Dermis microvascular lymphatic vessel endothelial cell (primary cell): ENCODE measurements around the gene MIPEP. TPM values are rescaled to one million over a fixed set of nuclear protein-coding genes. Genes with fewer than 3 reads are reported as not detected.
A peak's percentile ranks its signal among the peaks of the same experiment; 100 is the strongest.
"Not testable (repeated sequence)": the region's sequence is repeated elsewhere in the genome, so short reads cannot be mapped to it uniquely, and the experiment has no call there.

Source experiments
- DNase-seq, 2 donors: peaks; one replicate each; pipeline versions ENCODE4 v3.0.0 to v3.0.0-alpha.2; 2010; ENCODE audit warnings: low read depth in 2 of 2
- total RNA-seq: library from RNA; depleted of rRNA; stranded (reverse); fragments of >200 nt; gene quantifications from 2 replicates; pipeline ENCODE4 v1.2.1, GENCODE V29; 2014

MIPEP gene
- total RNA-seq, 1 donor from 2014 or later = 13.7 TPM

- DNase-seq = no peak
These were observed 711 bp upstream of the MIPEP start for GRCh38 chr13:23889615-23890607.

GRCh38 chr13:23884361-23884760 lies 4.8 kb downstream of the MIPEP start:
- not testable (repeated sequence) for DNase-seq

GRCh38 chr13:23883255-23883654 lies 5.9 kb downstream of the MIPEP start:
- DNase-seq = no peak

- not testable (repeated sequence) for DNase-seq
These were observed 7.8 kb downstream of the MIPEP start for GRCh38 chr13:23881402-23881800.

GRCh38 chr13:23880493-23881401 lies 8.5 kb downstream of the MIPEP start:
- DNase-seq = not testable (repeated sequence)

- DNase-seq = no peak
These were observed 11.9 kb downstream of the MIPEP start for GRCh38 chr13:23877286-23877685.

GRCh38 chr13:23876265-23876664 lies 12.9 kb downstream of the MIPEP start:
- DNase-seq = peak in 1 of 2 donors; percentile 17

GRCh38 chr13:23871616-23872220 lies 17.5 kb downstream of the MIPEP start:
- peak in 1 of 2 donors; percentile 48 for DNase-seq

- DNase-seq = no peak
These were observed 18.7 kb downstream of the MIPEP start for GRCh38 chr13:23870356-23871140.

- peak in 1 of 2 donors; percentile 16 for DNase-seq
These were observed 20.7 kb downstream of the MIPEP start for GRCh38 chr13:23868521-23868920.

GRCh38 chr13:23867027-23867491 lies 22.1 kb downstream of the MIPEP start:
- DNase-seq = peak in 1 of 2 donors; percentile 54

GRCh38 chr13:23866420-23867026 lies 22.7 kb downstream of the MIPEP start:
- DNase-seq = no peak

GRCh38 chr13:23865906-23866305 lies 23.3 kb downstream of the MIPEP start:
- no peak for DNase-seq

- no peak for DNase-seq
These were observed 24.2 kb downstream of the MIPEP start for GRCh38 chr13:23865026-23865425.

GRCh38 chr13:23861310-23861709 lies 27.9 kb downstream of the MIPEP start:
- no peak for DNase-seq

GRCh38 chr13:23859904-23860303 lies 29.3 kb downstream of the MIPEP start:
- no peak for DNase-seq

- no peak for DNase-seq
These were observed 29.7 kb downstream of the MIPEP start for GRCh38 chr13:23859455-23859854.

- DNase-seq = peak; percentile 53 to 85
These were observed 30.7 kb downstream of the MIPEP start for GRCh38 chr13:23858546-23858945.

- DNase-seq = no peak
These were observed 33.0 kb downstream of the MIPEP start for GRCh38 chr13:23856008-23856750.
